ENCODE measurements around the gene SHISA9.

DNA sequence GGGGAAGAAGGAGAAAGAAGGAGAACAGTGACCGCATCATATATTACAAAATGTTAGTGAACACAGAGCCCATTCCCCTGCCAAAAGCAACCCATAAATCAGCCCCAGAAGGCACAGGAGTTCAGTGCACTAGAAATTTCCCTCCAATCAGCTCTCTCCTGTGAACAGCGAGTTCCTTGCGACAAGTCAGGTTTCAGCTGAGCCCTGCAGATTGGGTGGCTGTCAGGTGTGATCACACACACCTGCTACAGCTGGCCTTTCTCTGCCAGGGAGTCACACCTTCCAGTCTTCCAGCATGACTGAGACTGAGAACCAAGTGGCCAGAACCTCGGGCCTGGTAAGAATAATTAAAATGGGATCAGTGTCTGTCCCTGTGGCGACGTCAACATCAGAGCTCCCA is 60.2 kb downstream of the SHISA9 start:
- TF ChIP-seq, protein P1, sequence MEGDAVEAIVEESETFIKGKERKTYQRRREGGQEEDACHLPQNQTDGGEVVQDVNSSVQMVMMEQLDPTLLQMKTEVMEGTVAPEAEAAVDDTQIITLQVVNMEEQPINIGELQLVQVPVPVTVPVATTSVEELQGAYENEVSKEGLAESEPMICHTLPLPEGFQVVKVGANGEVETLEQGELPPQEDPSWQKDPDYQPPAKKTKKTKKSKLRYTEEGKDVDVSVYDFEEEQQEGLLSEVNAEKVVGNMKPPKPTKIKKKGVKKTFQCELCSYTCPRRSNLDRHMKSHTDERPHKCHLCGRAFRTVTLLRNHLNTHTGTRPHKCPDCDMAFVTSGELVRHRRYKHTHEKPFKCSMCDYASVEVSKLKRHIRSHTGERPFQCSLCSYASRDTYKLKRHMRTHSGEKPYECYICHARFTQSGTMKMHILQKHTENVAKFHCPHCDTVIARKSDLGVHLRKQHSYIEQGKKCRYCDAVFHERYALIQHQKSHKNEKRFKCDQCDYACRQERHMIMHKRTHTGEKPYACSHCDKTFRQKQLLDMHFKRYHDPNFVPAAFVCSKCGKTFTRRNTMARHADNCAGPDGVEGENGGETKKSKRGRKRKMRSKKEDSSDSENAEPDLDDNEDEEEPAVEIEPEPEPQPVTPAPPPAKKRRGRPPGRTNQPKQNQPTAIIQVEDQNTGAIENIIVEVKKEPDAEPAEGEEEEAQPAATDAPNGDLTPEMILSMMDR (IDR thresholded peaks at IDR 0.05) = no peak
- TF ChIP-seq POLR2AphosphoS5 (IDR thresholded peaks at IDR 0.05) (no peak), EP300 (IDR thresholded peaks at IDR 0.05) (no peak)

All from stomach (tissue), 4 donors.